Measurements from ENCODE around the gene RIC1. TPM values are rescaled to one million over a fixed set of nuclear protein-coding genes. Genes with fewer than 3 reads are reported as not detected.

RIC1 gene
- total and polyA plus RNA-seq, 9 of the 15 experiments (the other 6 are each of a cell fraction or from before 2014, with no cell fraction given), result 3.2 to 25.8 (median 15.0) TPM

DNA sequence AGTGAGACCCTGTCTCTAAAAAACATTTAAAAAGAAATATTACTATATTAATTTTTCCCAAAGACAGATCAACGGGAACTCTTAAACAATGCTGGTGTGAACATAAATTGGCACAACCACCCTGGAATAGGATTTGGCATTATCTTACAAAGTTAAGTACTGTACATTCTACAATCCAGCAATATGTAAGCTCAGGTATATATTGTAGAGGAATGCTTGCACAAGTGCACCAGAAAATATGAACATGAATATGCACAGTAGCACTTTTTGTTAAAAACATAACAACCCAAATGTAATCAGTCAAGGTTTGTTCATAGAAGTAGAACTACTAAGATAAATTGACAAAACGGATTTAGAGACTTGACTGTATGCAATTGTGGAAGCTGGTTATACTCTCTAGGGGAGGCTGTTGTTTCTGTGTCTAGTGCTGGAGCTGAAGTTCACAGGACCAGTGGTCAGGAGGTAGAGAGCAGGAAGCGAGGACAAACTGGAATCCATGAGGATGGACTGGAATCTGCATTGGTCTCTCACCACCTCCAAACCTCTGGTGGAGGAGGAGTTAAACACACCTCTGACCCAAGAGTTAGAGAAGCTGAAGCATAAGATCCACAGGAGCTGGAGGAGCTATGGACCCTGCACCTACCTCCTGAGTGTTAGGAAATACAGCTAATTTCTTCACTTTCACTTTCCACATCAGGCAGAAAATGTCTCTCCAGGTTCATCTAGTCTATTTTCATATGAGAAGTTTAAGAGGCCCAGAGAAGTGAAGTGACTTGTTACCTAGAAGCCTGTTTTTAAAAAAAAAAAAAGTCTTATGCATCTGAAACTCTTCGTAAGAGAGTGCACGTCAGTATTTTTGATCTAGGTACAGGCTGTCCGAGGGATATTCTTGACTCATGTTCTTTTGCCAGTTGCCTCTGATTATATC lies 20.3 kb upstream of the RIC1 start (continued):
- TF ChIP-seq RAD21 (CRISPR knock-in tag; conservative IDR thresholded peaks at IDR 0.05 in 1 of 2, IDR thresholded peaks at IDR 0.05 in 1 of 2), result peak in 1 of 2 experiments; percentile 32; a peak in 1 of 4 replicates
- no peak for TF ChIP-seq ZNF133 (CRISPR knock-in tag; IDR thresholded peaks at IDR 0.05)
- no peak for TF ChIP-seq ETV1 (tag; conservative IDR thresholded peaks at IDR 0.05; ENCODE audit: low read depth)
- peak; percentile 44; the same call in 1 of the 2 replicates for TF ChIP-seq CEBPB (tag; IDR thresholded peaks at IDR 0.05)
- TF ChIP-seq PRMT5 (CRISPR knock-in tag; IDR thresholded peaks at IDR 0.05), result no peak
- TF ChIP-seq TCF7 (IDR thresholded peaks at IDR 0.05; ENCODE audit: borderline replicate concordance), result no peak
- TF ChIP-seq, protein P1, sequence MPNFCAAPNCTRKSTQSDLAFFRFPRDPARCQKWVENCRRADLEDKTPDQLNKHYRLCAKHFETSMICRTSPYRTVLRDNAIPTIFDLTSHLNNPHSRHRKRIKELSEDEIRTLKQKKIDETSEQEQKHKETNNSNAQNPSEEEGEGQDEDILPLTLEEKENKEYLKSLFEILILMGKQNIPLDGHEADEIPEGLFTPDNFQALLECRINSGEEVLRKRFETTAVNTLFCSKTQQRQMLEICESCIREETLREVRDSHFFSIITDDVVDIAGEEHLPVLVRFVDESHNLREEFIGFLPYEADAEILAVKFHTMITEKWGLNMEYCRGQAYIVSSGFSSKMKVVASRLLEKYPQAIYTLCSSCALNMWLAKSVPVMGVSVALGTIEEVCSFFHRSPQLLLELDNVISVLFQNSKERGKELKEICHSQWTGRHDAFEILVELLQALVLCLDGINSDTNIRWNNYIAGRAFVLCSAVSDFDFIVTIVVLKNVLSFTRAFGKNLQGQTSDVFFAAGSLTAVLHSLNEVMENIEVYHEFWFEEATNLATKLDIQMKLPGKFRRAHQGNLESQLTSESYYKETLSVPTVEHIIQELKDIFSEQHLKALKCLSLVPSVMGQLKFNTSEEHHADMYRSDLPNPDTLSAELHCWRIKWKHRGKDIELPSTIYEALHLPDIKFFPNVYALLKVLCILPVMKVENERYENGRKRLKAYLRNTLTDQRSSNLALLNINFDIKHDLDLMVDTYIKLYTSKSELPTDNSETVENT (CRISPR knock-in tag; IDR thresholded peaks at IDR 0.05), result no peak
